ENCODE measurements around the gene ADH1C.

DNA sequence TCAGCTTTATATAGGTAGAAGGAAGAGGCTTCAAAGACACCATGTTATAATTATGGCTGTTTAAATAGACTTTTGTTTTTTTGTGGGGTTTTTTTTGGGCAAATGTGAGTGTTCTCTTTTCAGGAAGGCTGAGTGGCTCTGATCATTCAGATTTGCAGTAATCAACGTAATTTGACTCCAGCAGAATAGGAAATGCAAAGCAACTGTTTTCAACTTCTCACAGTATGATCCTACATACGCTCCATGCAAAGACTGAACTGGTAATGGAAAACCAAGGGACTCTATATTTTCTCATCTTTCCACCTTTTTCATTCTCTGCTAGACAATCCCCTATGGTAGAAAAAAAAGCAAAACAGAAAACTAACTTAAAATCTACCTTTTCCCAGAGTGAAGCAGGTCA lies 42.2 kb downstream of the ADH1C start:
- TF ChIP-seq, protein P1, sequence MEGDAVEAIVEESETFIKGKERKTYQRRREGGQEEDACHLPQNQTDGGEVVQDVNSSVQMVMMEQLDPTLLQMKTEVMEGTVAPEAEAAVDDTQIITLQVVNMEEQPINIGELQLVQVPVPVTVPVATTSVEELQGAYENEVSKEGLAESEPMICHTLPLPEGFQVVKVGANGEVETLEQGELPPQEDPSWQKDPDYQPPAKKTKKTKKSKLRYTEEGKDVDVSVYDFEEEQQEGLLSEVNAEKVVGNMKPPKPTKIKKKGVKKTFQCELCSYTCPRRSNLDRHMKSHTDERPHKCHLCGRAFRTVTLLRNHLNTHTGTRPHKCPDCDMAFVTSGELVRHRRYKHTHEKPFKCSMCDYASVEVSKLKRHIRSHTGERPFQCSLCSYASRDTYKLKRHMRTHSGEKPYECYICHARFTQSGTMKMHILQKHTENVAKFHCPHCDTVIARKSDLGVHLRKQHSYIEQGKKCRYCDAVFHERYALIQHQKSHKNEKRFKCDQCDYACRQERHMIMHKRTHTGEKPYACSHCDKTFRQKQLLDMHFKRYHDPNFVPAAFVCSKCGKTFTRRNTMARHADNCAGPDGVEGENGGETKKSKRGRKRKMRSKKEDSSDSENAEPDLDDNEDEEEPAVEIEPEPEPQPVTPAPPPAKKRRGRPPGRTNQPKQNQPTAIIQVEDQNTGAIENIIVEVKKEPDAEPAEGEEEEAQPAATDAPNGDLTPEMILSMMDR (IDR thresholded peaks at IDR 0.05; ENCODE audit: low read length) = no peak
- no peak for TF ChIP-seq EZH2 (IDR thresholded peaks at IDR 0.05; ENCODE audit: borderline replicate concordance, low read length)

All from OCI-LY1 (cell line).